GOT3 (cell line): ENCODE data around the gene SLC22A17.

Experiments used
- DNase-seq: peaks from one replicate; lab custom pipeline; 2025; ENCODE audit warnings: mixed read lengths; lab: John Stamatoyannopoulos, UW

Gene SLC22A17

GRCh38 chr14:23381871-23382270 lies 29.2 kb upstream of the SLC22A17 start:
- DNase-seq: no peak

GRCh38 chr14:23380976-23381375 lies 28.3 kb upstream of the SLC22A17 start:
- DNase-seq: no peak

- no peak for DNase-seq
Observed at GRCh38 chr14:23380197-23380914, 27.7 kb upstream of the SLC22A17 start.

- DNase-seq: no peak
Observed at GRCh38 chr14:23379366-23380196, 26.9 kb upstream of the SLC22A17 start.

GRCh38 chr14:23378612-23379220 lies 26.0 kb upstream of the SLC22A17 start:
- DNase-seq: no peak

GRCh38 chr14:23377573-23378563 lies 25.2 kb upstream of the SLC22A17 start:
- no peak for DNase-seq

- DNase-seq: no peak
Observed at GRCh38 chr14:23377198-23377550, 24.5 kb upstream of the SLC22A17 start.

GRCh38 chr14:23376482-23377197 lies 24.0 kb upstream of the SLC22A17 start, which contains the start of gene CMTM5:
TSS of gene CMTM5 (plus strand) at chr14:23377046. CDS start at chr14:23377252, 206 bp downstream.
- DNase-seq: no peak

GRCh38 chr14:23375527-23376251 lies 23.0 kb upstream of the SLC22A17 start:
- no peak for DNase-seq

GRCh38 chr14:23373041-23373440 lies 20.4 kb upstream of the SLC22A17 start:
- no peak for DNase-seq

GRCh38 chr14:23372509-23372908 lies 19.8 kb upstream of the SLC22A17 start, which contains the start of gene IL25:
TSS of gene IL25 (plus strand) at chr14:23372809.
- DNase-seq: no peak

GRCh38 chr14:23371865-23372264 lies 19.2 kb upstream of the SLC22A17 start:
- DNase-seq: no peak

- DNase-seq: no peak
Observed at GRCh38 chr14:23370221-23370620, 17.5 kb upstream of the SLC22A17 start.

GRCh38 chr14:23366426-23366921 lies 13.8 kb upstream of the SLC22A17 start:
- DNase-seq: no peak

- DNase-seq: no peak
Observed at GRCh38 chr14:23365732-23366425, 13.2 kb upstream of the SLC22A17 start.

GRCh38 chr14:23365036-23365731 lies 12.5 kb upstream of the SLC22A17 start, which contains the start of gene EFS:
TSS of gene EFS (minus strand) at chr14:23365172. CDS start at chr14:23365025, 147 bp downstream.
- DNase-seq: no peak

GRCh38 chr14:23364164-23365035 lies 11.7 kb upstream of the SLC22A17 start:
- no peak for DNase-seq

GRCh38 chr14:23362200-23362599 lies 9.5 kb upstream of the SLC22A17 start:
- no peak for DNase-seq
